DMS53 treated with DMSO at 0.1 percent for 48 hours (cell line): Measurements from ENCODE around the gene YRDC.
"Not testable (repeated sequence)": the region's sequence is repeated elsewhere in the genome, so short reads cannot be mapped to it uniquely, and the experiment has no call there.

Source experiments
- DNase-seq: peaks from one replicate; lab custom pipeline; 2025; ENCODE audit not compliant: unreplicated experiment; lab: John Stamatoyannopoulos, UW

Gene YRDC

DNA sequence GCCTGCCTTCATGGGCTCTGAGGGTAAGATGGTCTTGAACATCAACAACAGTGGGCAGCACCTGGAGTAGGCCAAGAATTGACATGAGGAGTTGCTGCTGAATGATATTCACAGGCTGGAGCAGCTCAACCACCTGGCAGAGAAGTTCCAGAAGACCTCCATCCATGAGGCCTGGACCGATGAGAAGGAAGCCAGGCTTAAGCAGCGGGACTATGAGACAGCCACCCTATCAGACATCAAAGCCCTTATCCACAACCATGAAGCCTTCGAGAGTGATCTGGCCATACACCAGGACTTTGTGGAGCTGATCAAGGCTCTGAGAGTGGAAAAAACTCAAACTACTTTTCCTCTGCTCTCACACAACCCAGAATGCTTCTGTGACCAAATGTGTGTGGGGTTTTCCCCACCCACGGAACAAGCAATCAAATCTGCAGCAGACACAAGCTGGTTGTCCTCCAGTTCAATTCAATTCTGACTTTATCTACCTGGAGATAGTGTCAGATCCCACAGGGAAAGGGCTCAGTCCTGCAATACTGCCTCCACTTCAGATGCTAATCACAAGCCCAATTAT is 31.0 kb downstream of the YRDC start:
- DNase-seq = no peak

DNA sequence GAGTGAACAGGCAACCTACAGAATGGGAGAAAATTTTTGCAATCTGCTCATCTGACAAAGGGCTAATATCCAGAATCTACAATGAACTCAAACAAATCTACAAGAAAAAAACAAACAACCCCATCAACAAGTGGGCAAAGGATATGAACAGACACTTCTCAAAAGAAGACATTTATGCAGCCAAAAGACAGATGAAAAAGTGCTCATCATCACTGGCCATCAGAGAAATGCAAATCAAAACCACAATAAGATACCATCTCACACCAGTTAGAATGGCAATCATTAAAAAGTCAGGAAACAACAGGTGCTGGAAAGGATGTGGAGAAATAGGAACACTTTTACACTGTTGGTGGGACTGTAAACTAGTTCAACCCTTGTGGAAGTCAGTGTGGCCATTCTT is 36.6 kb downstream of the YRDC start:
- DNase-seq = not testable (repeated sequence)

DNA sequence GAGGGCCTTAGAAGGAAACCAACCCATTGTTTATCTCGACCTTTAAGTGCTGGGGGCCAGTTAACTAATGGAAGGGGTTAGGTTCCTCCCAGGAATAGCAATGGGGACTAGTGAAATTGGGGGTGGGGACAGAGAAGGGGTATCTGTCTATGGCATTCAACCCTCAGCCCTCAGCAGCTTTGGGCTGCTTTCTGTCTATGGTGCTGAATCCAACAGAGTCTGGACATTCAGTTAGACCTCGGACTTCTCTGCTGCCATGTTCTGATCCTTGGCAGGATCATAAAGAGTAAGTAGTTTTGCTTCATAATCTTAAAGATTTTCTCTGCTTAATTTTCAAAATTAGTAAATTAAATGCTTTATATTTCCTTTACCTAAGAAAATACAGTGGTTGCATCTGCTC is 40.5 kb downstream of the YRDC start:
- no peak for DNase-seq

DNA sequence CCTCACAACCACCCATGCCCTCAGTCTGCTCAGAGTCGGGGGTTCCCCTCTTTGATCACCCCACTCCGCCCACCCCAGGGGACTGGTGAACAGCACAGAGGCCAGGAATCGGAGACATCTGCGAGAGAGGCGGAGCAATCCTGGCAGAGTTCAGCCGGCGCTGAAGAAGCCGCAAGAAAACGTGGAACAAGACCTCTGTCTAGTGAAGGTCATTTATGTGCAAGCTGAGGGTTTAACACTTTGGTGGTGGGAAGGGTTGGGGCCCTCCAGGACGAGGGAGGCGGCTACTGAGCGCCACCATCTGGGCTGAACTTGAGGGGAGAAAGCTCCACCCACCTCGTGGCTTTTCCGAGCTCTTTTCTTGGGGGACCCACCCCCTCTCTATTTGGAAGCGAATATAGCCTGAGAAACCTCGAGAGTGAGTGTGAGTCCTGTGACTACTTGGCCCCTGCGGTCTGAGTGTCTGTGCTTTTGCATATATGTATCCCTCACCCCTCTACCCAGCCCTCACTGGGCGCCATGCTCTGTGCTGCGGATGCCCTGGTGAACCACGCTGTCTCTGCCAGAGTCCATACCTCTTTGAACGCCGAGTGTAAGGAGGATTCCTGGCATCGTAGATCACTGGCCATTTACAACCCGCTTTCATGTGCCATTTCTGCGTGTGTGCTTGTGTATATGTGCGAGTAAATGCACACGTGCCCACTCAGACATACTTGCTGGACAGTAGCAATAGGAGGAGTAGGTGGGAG is 41.9 kb downstream of the YRDC start:
- peak; percentile 10 for DNase-seq

DNA sequence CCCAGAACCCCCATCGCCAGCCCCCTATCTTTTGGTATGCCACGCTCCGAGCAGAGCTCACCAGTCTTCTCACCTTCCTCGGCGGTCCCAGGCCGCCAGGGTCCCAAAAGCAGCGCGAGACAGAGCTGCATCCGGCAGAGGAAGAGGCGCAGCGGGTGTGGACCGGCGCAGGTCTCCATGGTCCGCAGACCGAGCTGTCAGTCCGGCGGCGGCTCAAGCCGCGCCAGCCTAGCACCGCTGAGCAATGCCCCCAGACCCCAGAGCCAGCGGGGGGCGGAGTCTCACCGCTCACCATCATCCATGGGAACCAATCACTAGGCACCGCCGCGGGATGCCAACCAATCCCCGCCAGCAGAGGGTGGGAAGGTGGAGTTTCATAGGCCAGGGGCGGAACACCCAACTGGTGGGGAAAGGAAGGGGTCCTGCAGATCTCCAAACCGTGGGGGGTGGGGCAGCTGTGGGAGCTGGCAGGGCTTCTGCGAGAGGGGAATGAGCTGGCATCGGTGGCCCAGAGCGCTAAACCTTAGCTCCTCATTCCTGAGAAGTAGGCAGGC is 43.0 kb downstream of the YRDC start, which contains the start of gene EPHA10:
EPHA10 (minus strand) TSS at position 233 of the 554 bp plus-strand sequence; CDS start at position 179, 54 bp downstream.
- peak; percentile 24 for DNase-seq

DNA sequence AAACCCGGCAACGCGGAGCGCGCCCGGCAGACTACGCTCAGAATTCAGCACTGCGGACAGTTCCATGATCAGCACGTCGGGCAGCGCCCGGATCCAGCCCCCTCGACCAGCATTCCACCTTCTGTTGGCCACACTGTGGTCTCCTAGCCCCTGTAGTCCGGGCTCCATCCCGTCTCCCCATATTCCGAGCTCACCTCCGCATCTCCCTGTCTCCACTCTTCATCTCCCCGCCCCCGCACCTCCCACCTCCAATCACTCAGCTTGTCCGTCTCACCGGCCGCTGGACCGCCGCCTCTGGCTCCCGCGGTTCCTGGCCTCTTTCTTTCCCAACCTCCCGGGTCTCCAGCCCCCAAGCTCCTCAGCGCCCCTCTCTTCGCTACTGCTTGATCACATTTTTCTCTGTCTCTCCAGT is 43.6 kb downstream of the YRDC start:
- peak; percentile 3 for DNase-seq

DNA sequence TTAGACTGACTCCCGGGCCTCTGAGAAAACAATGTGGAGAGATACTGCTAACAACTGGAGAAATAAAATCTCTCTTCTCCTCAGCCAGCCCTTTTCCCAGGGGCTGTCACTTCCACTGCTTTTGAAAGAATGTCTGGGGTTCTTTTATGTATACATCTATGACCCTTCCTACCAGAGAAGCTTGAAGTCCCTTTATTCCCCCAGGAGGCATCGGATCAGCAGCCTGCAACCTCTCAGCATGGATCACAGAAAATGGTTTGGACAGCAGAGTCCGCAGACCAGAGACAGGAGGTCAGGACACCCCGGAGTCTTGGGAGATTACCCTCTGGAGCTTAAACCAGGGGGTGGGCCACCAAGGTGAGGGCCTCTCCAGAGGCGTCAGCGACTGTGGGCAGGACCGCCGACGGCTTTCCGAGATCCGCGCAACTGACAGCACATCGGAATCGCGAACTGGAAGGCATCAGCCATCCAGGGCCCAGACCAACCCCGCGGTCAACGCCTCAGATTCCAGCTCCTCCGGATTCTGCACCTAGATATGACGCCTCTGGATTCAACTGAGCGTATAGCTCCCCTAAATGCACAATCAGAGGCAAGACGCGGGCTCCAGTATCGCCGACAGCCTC is 44.1 kb downstream of the YRDC start:
- no peak for DNase-seq

DNA sequence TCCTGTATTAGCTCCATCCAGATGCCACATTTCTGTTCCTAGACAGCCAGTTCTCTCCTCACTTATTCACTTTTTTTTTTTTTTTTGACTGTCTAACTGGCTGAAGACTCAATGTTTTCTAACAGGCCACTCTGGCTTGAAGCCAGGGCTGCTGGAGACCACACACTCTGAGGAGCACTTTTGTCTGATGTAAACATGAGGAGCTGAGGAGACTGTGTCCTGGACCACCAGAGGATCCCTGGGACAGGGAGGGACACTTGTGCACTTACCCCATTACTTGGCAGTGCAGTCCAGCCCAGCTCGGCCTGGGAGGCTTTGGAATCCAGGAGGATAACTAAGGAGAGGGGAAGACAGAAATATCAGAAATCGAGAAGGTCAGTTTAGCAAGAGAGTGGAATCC is 45.5 kb downstream of the YRDC start:
- no peak for DNase-seq

DNA sequence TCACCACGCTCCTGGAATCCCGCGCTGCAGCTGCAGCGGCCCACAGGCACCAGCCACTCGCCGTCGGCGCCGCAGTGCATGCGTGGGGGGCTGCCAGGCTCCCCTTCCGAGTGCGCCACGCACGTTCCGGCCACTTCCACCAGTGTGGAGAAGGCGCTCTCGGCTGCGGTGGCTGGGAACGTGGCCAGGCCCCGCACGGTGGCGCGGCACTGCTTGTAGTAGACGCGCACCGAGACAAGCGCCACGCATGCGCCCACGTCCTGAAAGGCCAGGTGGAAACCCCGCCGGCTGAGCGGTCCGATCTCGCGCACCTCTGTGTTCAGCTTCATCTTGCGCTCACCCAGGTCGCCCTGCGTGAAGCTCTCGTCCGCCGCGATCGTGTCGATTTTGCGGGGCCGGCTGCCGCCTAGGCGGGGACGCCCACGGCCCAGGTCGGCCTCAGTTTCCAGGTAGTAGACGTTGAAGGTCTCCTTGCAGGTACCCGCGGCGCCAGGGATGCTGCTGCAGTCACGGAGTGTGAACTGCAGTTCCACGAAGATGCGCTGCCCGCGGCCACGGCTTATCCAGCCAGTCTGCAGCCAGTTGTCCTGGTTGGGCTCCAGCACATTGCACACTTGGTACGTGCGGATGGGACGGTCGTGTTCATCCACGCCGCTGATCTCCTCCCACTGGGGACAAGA is 46.5 kb downstream of the YRDC start:
- DNase-seq = peak; percentile 5

DNA sequence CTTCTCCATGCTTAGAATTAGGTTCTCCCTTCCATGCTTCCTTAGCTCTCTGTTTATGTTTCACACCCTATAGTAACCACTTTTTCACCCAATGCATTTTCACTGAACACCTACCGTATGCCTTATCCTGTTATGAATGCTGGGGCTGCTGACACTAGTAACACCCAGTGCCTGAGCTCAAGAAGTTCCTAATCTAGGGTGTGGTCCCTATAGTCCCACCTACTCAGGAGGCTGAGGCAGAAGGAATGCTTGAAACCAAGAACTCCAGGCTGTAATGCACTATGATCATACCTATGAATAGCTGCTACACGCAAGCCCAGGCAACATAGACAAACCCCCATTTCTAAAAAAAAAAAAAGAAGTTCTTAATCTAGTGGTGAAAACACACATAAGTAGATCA is 48.6 kb downstream of the YRDC start:
- no peak for DNase-seq

DNA sequence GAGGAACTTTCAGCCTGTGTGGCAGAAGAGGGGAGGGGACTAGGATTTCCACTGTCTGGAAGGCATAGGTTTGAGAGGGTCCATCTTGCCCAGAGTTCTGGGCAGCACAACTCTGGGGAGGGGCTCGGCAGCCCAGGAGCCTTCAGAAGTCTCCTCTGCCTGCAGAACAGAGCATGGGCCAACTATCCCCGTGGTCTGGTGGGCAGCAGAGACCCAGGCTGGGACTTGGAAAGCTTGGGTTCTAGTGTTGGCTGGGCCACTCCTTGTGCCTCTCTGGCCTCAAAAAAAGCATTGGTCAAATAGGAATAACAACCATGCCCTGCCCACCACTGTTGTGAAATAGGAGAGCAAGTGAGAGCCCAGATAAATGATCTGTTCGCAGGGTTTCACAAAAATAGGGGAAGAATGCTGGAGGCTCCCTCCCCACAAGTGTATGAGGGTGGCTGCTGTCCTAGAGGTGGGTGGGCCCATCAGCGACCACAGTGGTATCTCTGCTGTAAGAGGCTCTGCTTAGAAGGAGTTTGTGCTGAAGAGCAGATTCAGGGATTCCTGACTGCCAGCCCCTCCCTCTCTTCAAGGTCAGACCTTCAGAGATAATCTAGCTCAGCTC is 52.0 kb downstream of the YRDC start:
- DNase-seq = no peak

DNA sequence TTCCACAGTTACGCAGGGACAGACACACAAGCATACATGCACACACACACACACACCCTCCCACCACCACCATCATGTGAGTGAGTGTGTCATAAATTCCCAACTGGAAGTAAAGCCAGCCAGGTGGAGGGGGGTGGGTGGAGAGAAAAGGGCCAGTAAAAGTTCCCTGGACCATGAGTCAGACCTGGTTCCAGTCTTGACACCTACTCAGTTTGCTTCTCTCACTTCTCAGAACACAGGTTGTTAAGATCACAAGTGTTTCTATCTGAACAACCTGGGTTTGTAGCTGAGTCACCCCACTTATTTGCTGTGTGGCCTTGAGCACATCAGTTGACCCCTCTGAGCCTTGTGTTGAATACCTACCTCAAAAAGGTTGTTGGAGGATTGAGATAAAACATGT is 52.7 kb downstream of the YRDC start:
- DNase-seq = no peak

DNA sequence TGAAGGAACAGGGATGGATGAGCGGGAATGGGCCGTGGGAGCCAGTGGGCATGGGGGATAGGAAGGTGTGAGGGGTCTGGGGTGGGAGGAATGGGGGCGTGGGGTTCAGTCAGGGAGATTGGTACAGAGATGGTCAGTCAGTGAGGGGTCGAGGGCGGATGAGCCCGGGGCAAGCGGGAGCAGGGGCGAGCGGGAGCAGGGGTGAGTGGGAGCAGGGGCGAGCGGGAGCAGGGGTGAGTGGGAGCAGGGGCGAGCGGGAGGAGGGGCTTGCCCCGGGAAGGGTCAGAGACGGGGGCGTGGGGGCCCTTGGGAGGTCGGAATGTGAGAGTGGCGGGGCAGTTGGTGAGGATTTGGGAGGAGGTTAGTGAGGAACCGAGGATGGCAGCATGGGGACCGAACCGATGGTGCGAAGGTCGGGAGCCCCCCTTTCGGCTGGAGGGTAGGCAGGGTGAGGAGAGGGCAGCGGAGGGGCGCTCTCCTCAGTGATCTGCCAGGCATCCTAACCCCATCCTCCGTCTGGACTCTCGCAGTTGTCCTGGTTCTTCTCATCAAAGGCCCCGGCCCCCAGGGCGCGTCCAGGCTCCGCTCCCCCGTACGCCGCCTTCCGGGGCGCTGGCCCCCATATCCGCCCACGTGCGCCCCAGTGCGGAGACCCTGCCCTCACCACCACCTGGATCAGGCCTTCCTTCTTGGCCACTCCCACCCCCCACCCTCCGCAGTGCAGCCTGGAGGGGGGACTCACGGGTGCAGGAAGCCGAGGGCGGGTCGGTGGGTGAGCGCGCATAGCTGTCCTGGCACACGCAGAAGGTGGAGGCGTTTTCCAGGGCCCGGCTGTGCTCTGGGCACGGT is 54.3 kb downstream of the YRDC start:
- no peak for DNase-seq
